Measurements from ENCODE around the gene ZNF764. TPM values are rescaled to one million over a fixed set of nuclear protein-coding genes. Genes with fewer than 3 reads are reported as not detected.
A peak's percentile ranks its signal among the peaks of the same experiment; 100 is the strongest.

Gene ZNF764
- total and polyA plus RNA-seq, 8 donors = 3.5 to 107 (median 10.5) TPM

- H3K27ac ChIP-seq = no peak overlapping the region
- intact Hi-C loops (cut with DNase I; ENCODE audit: low total_unique reads) = loop anchor here (10.0 kb wide), 1 partner anchor 89 kb away; the partner anchor contains the start of genes FBRS and PRR14
- H3K4me1 ChIP-seq = peaks cover 14 to 42% (median 22%) of the 10 kb centered on the region in 4 donors
- DNase-seq = no peak
- H3K9me3 ChIP-seq = no peaks in the 10 kb centered on the region
- TF ChIP-seq CTCF (IDR thresholded peaks at IDR 0.05) (no peak), POLR2A (IDR thresholded peaks at IDR 0.05) (no peak), POLR2AphosphoS5 (IDR thresholded peaks at IDR 0.05) (no peak), EP300 (IDR thresholded peaks at IDR 0.05) (no peak)
- peaks cover 0 to 5% (median 2%) of the 10 kb centered on the region in 4 donors for H3K36me3 ChIP-seq
- no peak overlapping the region for H3K4me3 ChIP-seq
- H3K27me3 ChIP-seq = no peaks in the 10 kb centered on the region
- WGBS, 5 donors = 55 to 64% (median 58%) methylated on average over 8 of the region's 8 CpGs
These were observed 7.8 kb upstream of the ZNF764 start for GRCh38 chr16:30565984-30566383.

GRCh38 chr16:30565526-30565925 is 7.4 kb upstream of the ZNF764 start:
- Histone ChIP-seq H3K4me1 (peaks cover 14 to 42% (median 20%) of the 10 kb centered on the region in 4 donors), H3K36me3 (peaks cover 0 to 5% (median 2%) of the 10 kb centered on the region in 4 donors), H3K27me3 (no peaks in the 10 kb centered on the region), H3K9me3 (no peaks in the 10 kb centered on the region), H3K27ac (no peak overlapping the region), H3K4me3 (no peak overlapping the region)
- intact Hi-C loops (cut with DNase I; ENCODE audit: low total_unique reads) = loop anchor here (10.0 kb wide), 1 partner anchor 89 kb away; the partner anchor contains the start of genes FBRS and PRR14
- no peak for TF ChIP-seq EP300 (IDR thresholded peaks at IDR 0.05)
- no peak for TF ChIP-seq POLR2AphosphoS5 (IDR thresholded peaks at IDR 0.05)
- no peak for TF ChIP-seq POLR2A (IDR thresholded peaks at IDR 0.05)
- TF ChIP-seq CTCF (IDR thresholded peaks at IDR 0.05) = no peak
- no peak for DNase-seq
- 63 to 73% (median 67%) methylated on average over 7 of the region's 7 CpGs for WGBS, 5 donors

GRCh38 chr16:30562021-30562420 is 3.8 kb upstream of the ZNF764 start:
- Histone ChIP-seq H3K36me3 (no peaks in the 10 kb centered on the region), H3K27me3 (no peaks in the 10 kb centered on the region), H3K9me3 (no peaks in the 10 kb centered on the region), H3K4me3 (peak overlapping the region; percentile 43 to 51 (median 47)), H3K27ac (peak overlapping the region in 3 of 5 donors; percentile 42 to 82 (median 75)), H3K4me1 (peaks cover 7 to 37% (median 24%) of the 10 kb centered on the region in 4 donors)
- WGBS, 5 donors = 85 to 95% (median 92%) methylated on average over 14 of the region's 14 CpGs
- intact Hi-C loops (cut with DNase I; ENCODE audit: low total_unique reads) = loop anchor here (10.0 kb wide), 1 partner anchor 93 kb away; the partner anchor contains the start of genes FBRS and PRR14
- TF ChIP-seq CTCF (IDR thresholded peaks at IDR 0.05) = no peak
- no peak for TF ChIP-seq POLR2AphosphoS5 (IDR thresholded peaks at IDR 0.05)
- TF ChIP-seq EP300 (IDR thresholded peaks at IDR 0.05) = no peak
- TF ChIP-seq POLR2A (IDR thresholded peaks at IDR 0.05) = no peak
- no peak for DNase-seq

GRCh38 chr16:30561089-30561816 is 3.1 kb upstream of the ZNF764 start:
- Histone ChIP-seq H3K36me3 (peaks cover 0 to 1% (median under 1%) of the 10 kb centered on the region in 4 donors), H3K4me1 (peaks cover 7 to 45% (median 32%) of the 10 kb centered on the region in 4 donors), H3K9me3 (no peaks in the 10 kb centered on the region), H3K27ac (peak overlapping the region; percentile 20 to 82 (median 75)), H3K27me3 (no peaks in the 10 kb centered on the region), H3K4me3 (peak overlapping the region; percentile 43 to 51 (median 47))
- intact Hi-C loops (cut with DNase I; ENCODE audit: low total_unique reads) = loop anchor here (10.0 kb wide), 1 partner anchor 94 kb away; the partner anchor contains the start of genes FBRS and PRR14
- DNase-seq = peak in 1 of 2 donors; percentile 39
- TF ChIP-seq POLR2A (IDR thresholded peaks at IDR 0.05) = no peak
- no peak for TF ChIP-seq POLR2AphosphoS5 (IDR thresholded peaks at IDR 0.05)
- no peak for TF ChIP-seq EP300 (IDR thresholded peaks at IDR 0.05)
- no peak for TF ChIP-seq CTCF (IDR thresholded peaks at IDR 0.05)
- 15 to 26% (median 20%) methylated on average over 35 to 46 of the region's 46 CpGs for WGBS, 5 donors
